ENCODE results near the gene DSPP.

Gene DSPP

DNA sequence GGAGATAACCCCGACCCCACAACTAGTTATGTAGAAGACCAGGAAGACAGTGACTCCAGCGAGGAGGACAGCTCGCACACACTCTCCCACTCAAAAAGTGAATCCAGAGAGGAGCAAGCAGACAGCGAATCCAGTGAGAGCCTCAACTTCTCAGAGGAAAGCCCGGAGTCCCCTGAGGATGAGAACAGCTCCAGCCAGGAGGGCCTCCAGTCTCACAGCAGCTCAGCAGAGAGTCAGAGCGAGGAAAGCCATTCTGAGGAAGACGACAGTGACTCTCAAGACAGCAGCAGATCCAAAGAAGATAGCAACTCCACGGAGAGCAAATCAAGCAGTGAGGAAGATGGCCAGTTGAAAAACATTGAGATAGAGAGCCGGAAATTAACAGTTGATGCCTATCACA is 54.5 kb downstream of the DSPP start:
- H2AFZ ChIP-seq (ENCODE audit: low read length, unreplicated experiment) = no peak overlapping the region
- H3K79me2 ChIP-seq (ENCODE audit: control insufficient read depth, insufficient read depth, low read length, unreplicated experiment) = no peaks in the 10 kb centered on the region
- H3K4me1 ChIP-seq (ENCODE audit: control insufficient read depth, insufficient read depth, low read length, unreplicated experiment) = peaks cover 19% of the 10 kb centered on the region
- no peak overlapping the region for H3K27ac ChIP-seq (ENCODE audit: low read depth, low read length)
- no peak overlapping the region for H3K4me3 ChIP-seq (ENCODE audit: low read depth, low read length)
- H3K36me3 ChIP-seq (ENCODE audit: insufficient read depth, low read length) = no peaks in the 10 kb centered on the region
- H3K27me3 ChIP-seq (ENCODE audit: insufficient read depth, low read length) = no peaks in the 10 kb centered on the region
